Kidney capillary endothelial cell (primary cell): ENCODE data around the gene ZNF490.

Source experiments
- DNase-seq: peaks from one replicate; pipeline ENCODE4 v3.0.0-alpha.2; 2018; ENCODE audit warnings: low spot score

The ZNF490 gene

GRCh38 chr19:12543855-12544254 lies 66.8 kb downstream of the ZNF490 start:
- no peak for DNase-seq
